Prostate gland (tissue), 1 donor: ENCODE results near the gene DOCK4.

Experiments used
- POLR2A ChIP-seq: fragments of 450-650 bp; IDR thresholded peaks from one replicate; pipeline ENCODE4 v1.6.1; 2016; ENCODE audit warnings: antibody characterized with exemption, mild to moderate bottlenecking
- POLR2AphosphoS5 ChIP-seq: sonication (generic); formaldehyde crosslinking; IDR thresholded peaks from one replicate; pipeline ENCODE4 v1.6.1; 2017; ENCODE audit warnings: antibody characterized with exemption

- TF ChIP-seq POLR2A, result no peak
- no peak for TF ChIP-seq POLR2AphosphoS5
Observed at GRCh38 chr7:111987886-111988285, 218.3 kb downstream of the DOCK4 start.
